Endothelial cell of umbilical vein (primary cell): Measurements from ENCODE around the gene DHRS2. TPM values are rescaled to one million over a fixed set of nuclear protein-coding genes. Genes with fewer than 3 reads are reported as not detected.

ENCODE experiments used
- BruUV-seq: library from RNA; stranded (reverse); fragments of 400-500 nt; replicated peaks from 2 replicates; lab custom pipeline; 2021; lab: Mats Ljungman, UMichigan
- CTCF ChIA-PET: fragments of 300-600, 350-600 bp; sonication (Branson Sonifier 250); formaldehyde crosslinking; loops from one replicate; lab custom pipeline; 2021; ENCODE audit warnings: antibody characterized with exemption, inconsistent platforms; lab: Charles Lee
- POLR2A ChIA-PET: fragments of 300-600, 350-600 bp; sonication (Branson Sonifier 250); formaldehyde crosslinking; loops from one replicate; lab custom pipeline; 2021; ENCODE audit warnings: antibody characterized with exemption, inconsistent platforms; lab: Charles Lee
- DNase-seq: peaks from one replicate; pipeline ENCODE4 v3.0.0-alpha.2; 2011; ENCODE audit warnings: low read depth, low spot score
- FAIRE-seq: peaks from 2 replicates; lab custom pipeline; 2011; peaks lifted over from hg19 to GRCh38; lab: Jason Lieb, UNC
- H2AFZ ChIP-seq: 2 replicates; pipeline ENCODE4 v1.6.0; 2012; ENCODE audit warnings: low read depth, low read length, control low read depth, inconsistent platforms
- H3K27ac ChIP-seq: 2 replicates; pipeline ENCODE4 v1.5.1; 2011; ENCODE audit warnings: low read depth, mild to moderate bottlenecking, control low read depth, low read length, moderate library complexity; ENCODE audit not compliant: insufficient read depth
- H3K27me3 ChIP-seq, 2 experiments: 2 replicates each; pipeline versions ENCODE4 v1.6.0 to v1.6.1; 2011; ENCODE audit warnings: low read length in 2 of 2, mixed read lengths in 1 of 2; ENCODE audit not compliant: control insufficient read depth in 2 of 2, insufficient read depth in 2 of 2
- H3K36me3 ChIP-seq, 2 experiments: 2 replicates in 1 of 2; 3 replicates in 1 of 2; pipeline ENCODE4 v1.5.1; 2011; ENCODE audit warnings: low read length in 2 of 2, mild to moderate bottlenecking in 1 of 2, moderate library complexity in 1 of 2; ENCODE audit not compliant: control insufficient read depth in 2 of 2, insufficient read depth in 2 of 2; ENCODE audit errors: extremely low read depth in 1 of 2
- H3K4me1 ChIP-seq: 3 replicates; pipeline ENCODE4 v1.5.1; 2011; ENCODE audit warnings: mild to moderate bottlenecking, low read length; ENCODE audit not compliant: control insufficient read depth, insufficient read depth; ENCODE audit errors: extremely low read depth
- H3K4me2 ChIP-seq: 2 replicates; pipeline ENCODE4 v1.6.1; 2011; ENCODE audit warnings: low read length, control low read depth, mixed read lengths; ENCODE audit not compliant: insufficient read depth
- H3K4me3 ChIP-seq, 3 experiments: fragments of 200-600 bp in 1 of 3; sonication (generic), shearing (Covaris generic) in 1 of 3; replicated peaks in 1 of 3; 2 replicates each; pipeline ENCODE4 v1.5.1; 2011 to 2016; ENCODE audit warnings: control low read depth in 3 of 3, low read length in 3 of 3, mild to moderate bottlenecking in 2 of 3, inconsistent platforms in 1 of 3, low read depth in 1 of 3, moderate library complexity in 1 of 3; ENCODE audit not compliant: insufficient read depth in 1 of 3
- H3K79me2 ChIP-seq: 2 replicates; pipeline ENCODE4 v1.6.0; 2012; ENCODE audit warnings: low read length, inconsistent platforms; ENCODE audit not compliant: control insufficient read depth, insufficient read depth
- H3K9ac ChIP-seq: replicated peaks from 2 replicates; pipeline ENCODE3; 2011; ENCODE audit warnings: low read length, control low read depth; ENCODE audit not compliant: insufficient read depth; ENCODE audit errors: extremely low read depth
- H3K9me1 ChIP-seq: replicated peaks from 3 replicates; pipeline ENCODE4 v1.6.0; 2011; ENCODE audit warnings: mild to moderate bottlenecking, low read length; ENCODE audit not compliant: control insufficient read depth, insufficient read depth; ENCODE audit errors: extremely low read depth
- H3K9me3 ChIP-seq: replicated peaks from 2 replicates; pipeline ENCODE4 v1.5.1; 2012; ENCODE audit warnings: low read length, inconsistent platforms; ENCODE audit not compliant: control insufficient read depth, insufficient read depth
- H4K20me1 ChIP-seq: replicated peaks from 2 replicates; pipeline ENCODE3; 2011; ENCODE audit warnings: mild to moderate bottlenecking, low read length; ENCODE audit not compliant: control insufficient read depth, insufficient read depth; ENCODE audit errors: extremely low read depth
- CTCF ChIP-seq, 2 donors: IDR thresholded peaks; 1 replicate in 1 of 2; 2 replicates in 1 of 2; pipeline ENCODE4 v1.5.1; 2011; ENCODE audit warnings: low read length in 2 of 2, mild to moderate bottlenecking in 2 of 2, moderate library complexity in 2 of 2, control low read depth in 1 of 2, inconsistent platforms in 1 of 2, low read depth in 1 of 2; ENCODE audit not compliant: insufficient read depth in 1 of 2; ENCODE audit errors: extremely low read depth in 1 of 2
- EZH2 ChIP-seq: IDR thresholded peaks from 2 replicates; pipeline ENCODE4 v1.6.1; 2012; ENCODE audit warnings: borderline replicate concordance, low read depth, mild to moderate bottlenecking, moderate library complexity, low read length, inconsistent platforms; ENCODE audit not compliant: severe bottlenecking
- FOS ChIP-seq: IDR thresholded peaks from 2 replicates; pipeline ENCODE4 v1.6.1; 2011; ENCODE audit warnings: mild to moderate bottlenecking, low read length, moderate library complexity, borderline replicate concordance; ENCODE audit not compliant: insufficient read depth
- GATA2 ChIP-seq: IDR thresholded peaks from 2 replicates; pipeline ENCODE4 v1.7.0; 2011; ENCODE audit warnings: low read depth, mild to moderate bottlenecking, moderate library complexity, mixed read lengths, low read length; ENCODE audit not compliant: insufficient read length, insufficient read depth
- JUN ChIP-seq: IDR thresholded peaks from 2 replicates; pipeline ENCODE4 v1.6.1; 2011; ENCODE audit warnings: borderline replicate concordance, low read depth; ENCODE audit not compliant: insufficient read length, insufficient read depth
- MAX ChIP-seq: IDR thresholded peaks from 2 replicates; pipeline ENCODE4 v1.6.1; 2011; ENCODE audit not compliant: insufficient read depth, insufficient read length
- MYC ChIP-seq: IDR thresholded peaks from one replicate; pipeline ENCODE4 v1.6.1; 2011; ENCODE audit warnings: mild to moderate bottlenecking, low read depth, low read length
- POLR2A ChIP-seq: IDR thresholded peaks from 2 replicates; pipeline ENCODE4 v1.6.1; 2012; ENCODE audit warnings: low read depth, mild to moderate bottlenecking, control low read depth, low read length
- POLR2AphosphoS5 ChIP-seq: IDR thresholded peaks from 2 replicates; pipeline ENCODE4 v1.6.1; 2012; ENCODE audit warnings: low read depth, mild to moderate bottlenecking, control low read depth, low read length, moderate library complexity; ENCODE audit not compliant: insufficient read depth
- dilution Hi-C: fragments of 300-500 bp; cut with MboI; formaldehyde crosslinking; loops from one replicate; pipeline ENCODE4 v1.15.0; 2019; ENCODE audit warnings: low sequenced_read_pairs; ENCODE audit not compliant: extremely low pct_ligation_motif_present
- intact Hi-C: fragments of 100-400 bp; cut with micrococcal nuclease; formaldehyde crosslinking; loops from one replicate; pipeline ENCODE4 v1.10.0; 2022
- polyA plus RNA-seq, 4 experiments: library from polyadenylated mRNA; depleted of rRNA in 3 of 4; stranded (reverse) in 3 of 4; unstranded in 1 of 4; fragments of >200 nt; gene quantifications; 2 replicates each; pipeline versions ENCODE4 v1.2.1 to v1.2.3, GENCODE V29; 2011 to 2012; ENCODE audit warnings: missing spikeins in 1 of 4
- total RNA-seq: library from RNA; stranded (reverse); gene quantifications from 2 replicates; pipeline ENCODE4 v1.2.3, GENCODE V29; 2021

DHRS2 gene
- total and polyA plus RNA-seq, 2 donors (not counting 3 experiments of a cell fraction or from before 2014, with no cell fraction given) = 0.10 TPM; not detected in 1

- CTCF ChIA-PET = interaction anchor here (0.6 to 4.9 kb wide), 35 partner anchors 9 to 425 kb away, joined by 3 to 224 read pairs (median 4); no protein-coding TSS in a partner anchor
Measured at GRCh38 chr14:23665302-23666016, 29.3 kb downstream of the DHRS2 start.

GRCh38 chr14:23667134-23667533, 31.0 kb downstream of the DHRS2 start:
- DNase-seq = no peak
- no peak for TF ChIP-seq MAX
- no peak for TF ChIP-seq GATA2
- no peak for TF ChIP-seq POLR2A
- no peak for TF ChIP-seq JUN
- no peak for TF ChIP-seq POLR2AphosphoS5
- TF ChIP-seq EZH2 = no peak
- TF ChIP-seq CTCF (IDR thresholded peaks at IDR 0.05; ENCODE audit: extremely low read depth in 1 of 2, insufficient read depth in 1 of 2, low read depth in 1 of 2, low read length in 2 of 2) = no peak
- TF ChIP-seq MYC = no peak
- TF ChIP-seq FOS = no peak
- dilution Hi-C loops = no loop called here
- Histone ChIP-seq H3K4me2 (no peak overlapping the region), H3K4me3 (no peak overlapping the region), H3K9me3 (no peaks in the 10 kb centered on the region), H4K20me1 (no peaks in the 10 kb centered on the region), H3K9ac (no peak overlapping the region), H2AFZ (no peak overlapping the region), H3K4me1 (no peaks in the 10 kb centered on the region), H3K27me3 (peaks cover 0 to 2% of the 10 kb centered on the region in 2 experiments), H3K79me2 (no peaks in the 10 kb centered on the region), H3K36me3 (no peaks in the 10 kb centered on the region), H3K27ac (no peak overlapping the region), H3K9me1 (no peaks in the 10 kb centered on the region)
- ChIA-PET CTCF (interaction anchor here (0.7 to 4.9 kb wide), 6 partner anchors 35 to 246 kb away, joined by 3 to 224 read pairs (median 6); no protein-coding TSS in a partner anchor), POLR2A (no interaction called here)
- no TSS peak for BruUV-seq
- FAIRE-seq = no peak
- intact Hi-C loops = loop anchor here (2.0 kb wide), 1 partner anchor 288 kb away; no protein-coding TSS in a partner anchor

More at GRCh38 chr14:23665302-23666016, 29.3 kb downstream of the DHRS2 start:
- Histone ChIP-seq H3K36me3 (no peaks in the 10 kb centered on the region), H3K4me3 (no peak overlapping the region), H2AFZ (no peak overlapping the region), H3K27ac (no peak overlapping the region), H3K4me1 (no peaks in the 10 kb centered on the region), H3K4me2 (no peak overlapping the region), H4K20me1 (no peaks in the 10 kb centered on the region), H3K79me2 (no peaks in the 10 kb centered on the region), H3K9me3 (no peaks in the 10 kb centered on the region), H3K27me3 (peaks cover 0 to 2% of the 10 kb centered on the region in 2 experiments), H3K9ac (no peak overlapping the region), H3K9me1 (no peaks in the 10 kb centered on the region)
- POLR2A ChIA-PET = no interaction called here
- no peak for FAIRE-seq
- dilution Hi-C loops = no loop called here
- no peak for DNase-seq
- intact Hi-C loops = loop anchor here (1.0 to 2.0 kb wide), 3 partner anchors 245 to 289 kb away; no protein-coding TSS in a partner anchor
- no peak for TF ChIP-seq EZH2
- no peak for TF ChIP-seq JUN
- TF ChIP-seq FOS = no peak
- no TSS peak for BruUV-seq
